Measurements from ENCODE around the gene STK33.

DNA sequence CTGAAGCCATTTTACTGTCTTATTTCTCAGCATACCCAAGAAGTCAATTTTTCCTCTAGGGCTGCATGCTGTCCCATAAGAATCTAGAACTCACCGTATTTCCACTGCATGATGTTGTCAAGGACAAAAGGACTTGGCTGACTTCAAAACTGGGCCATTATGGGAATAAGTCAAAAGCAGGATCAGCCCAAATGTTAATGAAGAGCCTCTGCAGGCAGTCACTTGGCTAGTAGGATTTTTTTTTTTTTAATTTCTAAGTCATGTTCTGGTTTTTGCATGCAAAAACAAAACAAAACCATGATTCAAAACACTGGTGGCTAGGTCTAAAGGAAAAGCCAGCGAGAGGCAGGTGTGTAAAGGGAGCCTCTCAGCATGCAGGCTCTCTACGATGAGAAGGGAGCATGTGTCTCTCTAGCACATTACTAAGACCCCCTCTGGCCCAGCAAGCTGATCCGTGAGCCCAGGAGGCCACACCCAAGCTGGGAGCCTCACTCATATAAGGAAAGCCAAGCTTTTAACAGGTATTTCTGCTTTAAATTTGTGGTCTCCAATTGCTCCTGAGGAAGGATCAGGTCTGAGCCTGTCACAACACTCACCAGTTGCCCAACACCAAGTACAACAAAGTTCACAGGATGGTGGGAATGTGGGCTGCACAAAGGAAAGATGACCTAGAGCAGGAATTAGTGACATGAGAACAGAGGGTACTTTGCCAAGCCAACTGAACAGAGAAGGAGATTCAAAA, 21.4 kb upstream of the STK33 start:
- TF ChIP-seq POLR2AphosphoS5 (IDR thresholded peaks at IDR 0.05; ENCODE audit: low read depth, low read length): no peak
- TF ChIP-seq, protein P1, sequence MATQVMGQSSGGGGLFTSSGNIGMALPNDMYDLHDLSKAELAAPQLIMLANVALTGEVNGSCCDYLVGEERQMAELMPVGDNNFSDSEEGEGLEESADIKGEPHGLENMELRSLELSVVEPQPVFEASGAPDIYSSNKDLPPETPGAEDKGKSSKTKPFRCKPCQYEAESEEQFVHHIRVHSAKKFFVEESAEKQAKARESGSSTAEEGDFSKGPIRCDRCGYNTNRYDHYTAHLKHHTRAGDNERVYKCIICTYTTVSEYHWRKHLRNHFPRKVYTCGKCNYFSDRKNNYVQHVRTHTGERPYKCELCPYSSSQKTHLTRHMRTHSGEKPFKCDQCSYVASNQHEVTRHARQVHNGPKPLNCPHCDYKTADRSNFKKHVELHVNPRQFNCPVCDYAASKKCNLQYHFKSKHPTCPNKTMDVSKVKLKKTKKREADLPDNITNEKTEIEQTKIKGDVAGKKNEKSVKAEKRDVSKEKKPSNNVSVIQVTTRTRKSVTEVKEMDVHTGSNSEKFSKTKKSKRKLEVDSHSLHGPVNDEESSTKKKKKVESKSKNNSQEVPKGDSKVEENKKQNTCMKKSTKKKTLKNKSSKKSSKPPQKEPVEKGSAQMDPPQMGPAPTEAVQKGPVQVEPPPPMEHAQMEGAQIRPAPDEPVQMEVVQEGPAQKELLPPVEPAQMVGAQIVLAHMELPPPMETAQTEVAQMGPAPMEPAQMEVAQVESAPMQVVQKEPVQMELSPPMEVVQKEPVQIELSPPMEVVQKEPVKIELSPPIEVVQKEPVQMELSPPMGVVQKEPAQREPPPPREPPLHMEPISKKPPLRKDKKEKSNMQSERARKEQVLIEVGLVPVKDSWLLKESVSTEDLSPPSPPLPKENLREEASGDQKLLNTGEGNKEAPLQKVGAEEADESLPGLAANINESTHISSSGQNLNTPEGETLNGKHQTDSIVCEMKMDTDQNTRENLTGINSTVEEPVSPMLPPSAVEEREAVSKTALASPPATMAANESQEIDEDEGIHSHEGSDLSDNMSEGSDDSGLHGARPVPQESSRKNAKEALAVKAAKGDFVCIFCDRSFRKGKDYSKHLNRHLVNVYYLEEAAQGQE (IDR thresholded peaks at IDR 0.05; ENCODE audit: insufficient read depth in 1 of 2, low read depth in 2 of 2, low read length in 1 of 2): no peak
- TF ChIP-seq, protein P2, sequence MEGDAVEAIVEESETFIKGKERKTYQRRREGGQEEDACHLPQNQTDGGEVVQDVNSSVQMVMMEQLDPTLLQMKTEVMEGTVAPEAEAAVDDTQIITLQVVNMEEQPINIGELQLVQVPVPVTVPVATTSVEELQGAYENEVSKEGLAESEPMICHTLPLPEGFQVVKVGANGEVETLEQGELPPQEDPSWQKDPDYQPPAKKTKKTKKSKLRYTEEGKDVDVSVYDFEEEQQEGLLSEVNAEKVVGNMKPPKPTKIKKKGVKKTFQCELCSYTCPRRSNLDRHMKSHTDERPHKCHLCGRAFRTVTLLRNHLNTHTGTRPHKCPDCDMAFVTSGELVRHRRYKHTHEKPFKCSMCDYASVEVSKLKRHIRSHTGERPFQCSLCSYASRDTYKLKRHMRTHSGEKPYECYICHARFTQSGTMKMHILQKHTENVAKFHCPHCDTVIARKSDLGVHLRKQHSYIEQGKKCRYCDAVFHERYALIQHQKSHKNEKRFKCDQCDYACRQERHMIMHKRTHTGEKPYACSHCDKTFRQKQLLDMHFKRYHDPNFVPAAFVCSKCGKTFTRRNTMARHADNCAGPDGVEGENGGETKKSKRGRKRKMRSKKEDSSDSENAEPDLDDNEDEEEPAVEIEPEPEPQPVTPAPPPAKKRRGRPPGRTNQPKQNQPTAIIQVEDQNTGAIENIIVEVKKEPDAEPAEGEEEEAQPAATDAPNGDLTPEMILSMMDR (IDR thresholded peaks at IDR 0.05): no peak
- no peak for TF ChIP-seq TCF7L2 (IDR thresholded peaks at IDR 0.05; ENCODE audit: low read depth, low read length)

All from Panc1 (cell line).